Measurements from ENCODE around the gene MARK2.

Gene MARK2

GRCh38 chr11:63831326-63831725, 7.6 kb upstream of the MARK2 start:
- Histone ChIP-seq H3K36me3 (ENCODE audit: insufficient read depth, low read length) (peaks cover 8% of the 10 kb centered on the region), H3K27me3 (ENCODE audit: insufficient read depth, low read length) (no peaks in the 10 kb centered on the region), H3K27ac (ENCODE audit: low read depth, low read length) (no peak overlapping the region), H3K4me3 (ENCODE audit: low read length) (no peak overlapping the region), H3K9me3 (ENCODE audit: insufficient read depth, low read depth, low read length) (no peaks in the 10 kb centered on the region), H3K4me1 (ENCODE audit: insufficient read depth, low read length) (peaks cover 12% of the 10 kb centered on the region; the same call in 1 of the 2 replicates), H3K9ac (ENCODE audit: low read depth, low read length) (no peak overlapping the region)
- WGBS, result 68% methylated on average over 4 of the region's 7 CpGs

GRCh38 chr11:63832336-63832735, 6.6 kb upstream of the MARK2 start:
- H3K9ac ChIP-seq (ENCODE audit: low read depth, low read length), result no peak overlapping the region
- no peak overlapping the region for H3K4me3 ChIP-seq (ENCODE audit: low read length)
- H3K27ac ChIP-seq (ENCODE audit: low read depth, low read length), result peak overlapping the region; percentile 13; the same call in 1 of the 2 replicates
- H3K27me3 ChIP-seq (ENCODE audit: insufficient read depth, low read length), result no peaks in the 10 kb centered on the region
- peaks cover 12% of the 10 kb centered on the region; the same call in 1 of the 2 replicates for H3K4me1 ChIP-seq (ENCODE audit: insufficient read depth, low read length)
- H3K9me3 ChIP-seq (ENCODE audit: insufficient read depth, low read depth, low read length), result no peaks in the 10 kb centered on the region
- WGBS, result 77% methylated on average over 2 of the region's 2 CpGs
- no peaks in the 10 kb centered on the region for H3K36me3 ChIP-seq (ENCODE audit: insufficient read depth, low read length)

GRCh38 chr11:63833048-63833447, 5.9 kb upstream of the MARK2 start:
- Histone ChIP-seq H3K4me3 (ENCODE audit: low read length) (no peak overlapping the region), H3K27ac (ENCODE audit: low read depth, low read length) (no peak overlapping the region), H3K9me3 (ENCODE audit: insufficient read depth, low read depth, low read length) (no peaks in the 10 kb centered on the region), H3K4me1 (ENCODE audit: insufficient read depth, low read length) (peaks cover 14% of the 10 kb centered on the region), H3K9ac (ENCODE audit: low read depth, low read length) (no peak overlapping the region), H3K27me3 (ENCODE audit: insufficient read depth, low read length) (no peaks in the 10 kb centered on the region), H3K36me3 (ENCODE audit: insufficient read depth, low read length) (no peaks in the 10 kb centered on the region)
- 98% methylated on average over 2 of the region's 2 CpGs for WGBS

GRCh38 chr11:63834535-63835157, 4.3 kb upstream of the MARK2 start:
- H3K27me3 ChIP-seq (ENCODE audit: insufficient read depth, low read length), result no peaks in the 10 kb centered on the region
- H3K9ac ChIP-seq (ENCODE audit: low read depth, low read length), result no peak overlapping the region
- no peak overlapping the region for H3K27ac ChIP-seq (ENCODE audit: low read depth, low read length)
- H3K36me3 ChIP-seq (ENCODE audit: insufficient read depth, low read length), result no peaks in the 10 kb centered on the region
- H3K4me3 ChIP-seq (ENCODE audit: low read length), result no peak overlapping the region
- H3K9me3 ChIP-seq (ENCODE audit: insufficient read depth, low read depth, low read length), result no peaks in the 10 kb centered on the region
- 88% methylated on average over 12 of the region's 12 CpGs for WGBS
- H3K4me1 ChIP-seq (ENCODE audit: insufficient read depth, low read length), result peaks cover 18% of the 10 kb centered on the region

GRCh38 chr11:63835158-63835545, 3.8 kb upstream of the MARK2 start:
- H3K36me3 ChIP-seq (ENCODE audit: insufficient read depth, low read length), result no peaks in the 10 kb centered on the region
- H3K4me3 ChIP-seq (ENCODE audit: low read length), result no peak overlapping the region
- H3K27me3 ChIP-seq (ENCODE audit: insufficient read depth, low read length), result no peaks in the 10 kb centered on the region
- peaks cover 19% of the 10 kb centered on the region for H3K4me1 ChIP-seq (ENCODE audit: insufficient read depth, low read length)
- H3K9ac ChIP-seq (ENCODE audit: low read depth, low read length), result no peak overlapping the region
- H3K9me3 ChIP-seq (ENCODE audit: insufficient read depth, low read depth, low read length), result no peaks in the 10 kb centered on the region
- 89% methylated on average over 6 of the region's 6 CpGs for WGBS
- H3K27ac ChIP-seq (ENCODE audit: low read depth, low read length), result no peak overlapping the region

- WGBS, result 25% methylated on average over 4 of the region's 5 CpGs
- H3K9ac ChIP-seq (ENCODE audit: low read depth, low read length), result no peak overlapping the region
- peaks cover 31% of the 10 kb centered on the region for H3K4me1 ChIP-seq (ENCODE audit: insufficient read depth, low read length)
- H3K36me3 ChIP-seq (ENCODE audit: insufficient read depth, low read length), result 0 out of 2 replicates have a peak, but pooled peaks cover 4% of the 10 kb centered on the region
- H3K9me3 ChIP-seq (ENCODE audit: insufficient read depth, low read depth, low read length), result no peaks in the 10 kb centered on the region
- H3K27me3 ChIP-seq (ENCODE audit: insufficient read depth, low read length), result no peaks in the 10 kb centered on the region
- no peak overlapping the region for H3K4me3 ChIP-seq (ENCODE audit: low read length)
- no peak overlapping the region for H3K27ac ChIP-seq (ENCODE audit: low read depth, low read length)
These were observed 1.8 kb upstream of the MARK2 start for GRCh38 chr11:63837027-63837688.

GRCh38 chr11:63837739-63838138, 1.2 kb upstream of the MARK2 start:
- no peak overlapping the region for H3K4me3 ChIP-seq (ENCODE audit: low read length)
- H3K9ac ChIP-seq (ENCODE audit: low read depth, low read length), result no peak overlapping the region
- WGBS, result 83% methylated on average over 5 of the region's 5 CpGs

GRCh38 chr11:63838150-63838677, 696 bp upstream of the MARK2 start:
- Histone ChIP-seq H3K27ac (ENCODE audit: low read depth, low read length) (no peak overlapping the region; the same call in 1 of the 2 replicates), H3K27me3 (ENCODE audit: insufficient read depth, low read length) (no peaks in the 10 kb centered on the region), H3K36me3 (ENCODE audit: insufficient read depth, low read length) (0 out of 2 replicates have a peak, but pooled peaks cover 4% of the 10 kb centered on the region), H3K9me3 (ENCODE audit: insufficient read depth, low read depth, low read length) (no peaks in the 10 kb centered on the region), H3K4me3 (ENCODE audit: low read length) (peak overlapping the region; percentile 40), H3K4me1 (ENCODE audit: insufficient read depth, low read length) (peaks cover 35% of the 10 kb centered on the region), H3K9ac (ENCODE audit: low read depth, low read length) (peak overlapping the region; percentile 54)
- 42% methylated on average over 18 of the region's 18 CpGs for WGBS

More at GRCh38 chr11:63837739-63838138, 1.2 kb upstream of the MARK2 start:
- Histone ChIP-seq H3K4me1 (ENCODE audit: insufficient read depth, low read length) (peaks cover 30% of the 10 kb centered on the region), H3K36me3 (ENCODE audit: insufficient read depth, low read length) (0 out of 2 replicates have a peak, but pooled peaks cover 4% of the 10 kb centered on the region), H3K27ac (ENCODE audit: low read depth, low read length) (no peak overlapping the region), H3K9me3 (ENCODE audit: insufficient read depth, low read depth, low read length) (no peaks in the 10 kb centered on the region), H3K27me3 (ENCODE audit: insufficient read depth, low read length) (no peaks in the 10 kb centered on the region)

- WGBS, result 1% methylated on average over 40 of the region's 40 CpGs
- H3K27ac ChIP-seq (ENCODE audit: low read depth, low read length), result peak overlapping the region; percentile 82; the same call in 1 of the 2 replicates
- peaks cover 43% of the 10 kb centered on the region for H3K4me1 ChIP-seq (ENCODE audit: insufficient read depth, low read length)
- H3K27me3 ChIP-seq (ENCODE audit: insufficient read depth, low read length), result no peaks in the 10 kb centered on the region
- 0 out of 2 replicates have a peak, but pooled peaks cover 4% of the 10 kb centered on the region for H3K36me3 ChIP-seq (ENCODE audit: insufficient read depth, low read length)
- peak overlapping the region; percentile 86 for H3K9ac ChIP-seq (ENCODE audit: low read depth, low read length)
- peak overlapping the region; percentile 93 for H3K4me3 ChIP-seq (ENCODE audit: low read length)
- H3K9me3 ChIP-seq (ENCODE audit: insufficient read depth, low read depth, low read length), result no peaks in the 10 kb centered on the region
These were observed 822 bp downstream of the MARK2 start for GRCh38 chr11:63839508-63840355.

- H3K9me3 ChIP-seq (ENCODE audit: insufficient read depth, low read depth, low read length), result no peaks in the 10 kb centered on the region
- H3K36me3 ChIP-seq (ENCODE audit: insufficient read depth, low read length), result 0 out of 2 replicates have a peak, but pooled peaks cover 4% of the 10 kb centered on the region
- H3K27ac ChIP-seq (ENCODE audit: low read depth, low read length), result no peak overlapping the region
- H3K4me3 ChIP-seq (ENCODE audit: low read length), result peak overlapping the region; percentile 93
- 15% methylated on average over 13 of the region's 13 CpGs for WGBS
- H3K27me3 ChIP-seq (ENCODE audit: insufficient read depth, low read length), result no peaks in the 10 kb centered on the region
- H3K9ac ChIP-seq (ENCODE audit: low read depth, low read length), result peak overlapping the region; percentile 86
- H3K4me1 ChIP-seq (ENCODE audit: insufficient read depth, low read length), result peaks cover 50% of the 10 kb centered on the region
These were observed 1.6 kb downstream of the MARK2 start for GRCh38 chr11:63840356-63841060.
